PC-3 (cell line): ENCODE data around the gene FLOT1. TPM values are rescaled to one million over a fixed set of nuclear protein-coding genes. Genes with fewer than 3 reads are reported as not detected.
A peak's percentile ranks its signal among the peaks of the same experiment; 100 is the strongest.

Experiments
- ATAC-seq: fragments of 200-7000 bp; cut with Tn5 transposase; 2 replicates; pipeline ENCODE4 v1.9.1; 2020; ENCODE audit warnings: mild to moderate bottlenecking, moderate library complexity
- BruUV-seq: library from RNA; stranded (reverse); fragments of 400-500 nt; replicated peaks from 2 replicates; lab custom pipeline; 2021; lab: Mats Ljungman, UMichigan
- CTCF ChIA-PET: fragments of 300-600 bp; sonication (Branson Sonifier 250); formaldehyde crosslinking; loops from one replicate; lab custom pipeline; 2022; ENCODE audit warnings: antibody characterized with exemption; lab: Charles Lee
- POLR2A ChIA-PET: fragments of 300-600 bp; sonication (Branson Sonifier 250); formaldehyde crosslinking; loops from one replicate; lab custom pipeline; 2022; ENCODE audit warnings: antibody characterized with exemption; ENCODE audit not compliant: unreplicated experiment; lab: Charles Lee
- DNase-seq: peaks from one replicate; pipeline ENCODE4 v3.0.0-alpha.2; 2015
- H2AFZ ChIP-seq: fragments of 300-600 bp; sonication (generic); 2 replicates; pipeline ENCODE4 v1.6.0; 2016; ENCODE audit warnings: antibody characterized with exemption, low read length
- H3F3A ChIP-seq: fragments of 300-600 bp; sonication (generic); one replicate; pipeline ENCODE4 v1.6.0; 2017; ENCODE audit warnings: antibody characterized with exemption, low read length, control low read depth, mild to moderate bottlenecking; ENCODE audit not compliant: unreplicated experiment
- H3K27ac ChIP-seq: fragments of 300-600 bp; sonication (generic); 2 replicates; pipeline ENCODE4 v1.5.1; 2016; ENCODE audit warnings: mild to moderate bottlenecking, low read length
- H3K27me3 ChIP-seq: fragments of 300-600 bp; sonication (generic); 2 replicates; pipeline ENCODE4 v1.6.1; 2016; ENCODE audit warnings: low read length, mixed read lengths
- H3K36me3 ChIP-seq: fragments of 300-600 bp; sonication (generic); 2 replicates; pipeline ENCODE4 v1.6.1; 2016; ENCODE audit warnings: low read depth, mixed run types, low read length, mixed read lengths
- H3K4me1 ChIP-seq: fragments of 300-600 bp; sonication (generic); 2 replicates; pipeline ENCODE4 v1.5.1; 2016; ENCODE audit warnings: low read length; ENCODE audit not compliant: insufficient read depth
- H3K4me2 ChIP-seq: fragments of 300-600 bp; sonication (generic); 2 replicates; pipeline ENCODE4 v1.6.0; 2016; ENCODE audit warnings: low read length
- H3K4me3 ChIP-seq: fragments of 300-600 bp; sonication (generic); 2 replicates; pipeline ENCODE4 v1.5.1; 2016; ENCODE audit warnings: mild to moderate bottlenecking, low read length, mixed read lengths
- H3K79me2 ChIP-seq: fragments of 300-600 bp; sonication (generic); 2 replicates; pipeline ENCODE4 v1.6.1; 2017; ENCODE audit warnings: low read length, mixed read lengths
- H3K9ac ChIP-seq: fragments of 300-600 bp; sonication (generic); 2 replicates; pipeline ENCODE4 v1.6.0; 2016; ENCODE audit warnings: mild to moderate bottlenecking, low read length
- H3K9me2 ChIP-seq: fragments of 300-600 bp; sonication (generic); replicated peaks from 2 replicates; pipeline ENCODE4 v1.6.1; 2016; ENCODE audit warnings: mixed run types, low read length, mixed read lengths
- H3K9me3 ChIP-seq: fragments of 300-600 bp; sonication (generic); 2 replicates; pipeline ENCODE4 v1.6.1; 2016; ENCODE audit warnings: low read length, mixed read lengths
- H4K20me1 ChIP-seq: fragments of 300-600 bp; sonication (generic); 2 replicates; pipeline ENCODE4 v1.6.1; 2016; ENCODE audit warnings: low read length, mixed read lengths
- CTCF ChIP-seq: fragments of 300-600 bp; sonication (generic); conservative IDR thresholded peaks from 2 replicates; pipeline ENCODE4 v1.5.1; 2017; ENCODE audit warnings: antibody characterized with exemption, low read depth, mild to moderate bottlenecking, low read length
- EZH2 ChIP-seq: fragments of 300-600 bp; sonication (generic); IDR thresholded peaks from one replicate; pipeline ENCODE4 v1.6.1; 2017; ENCODE audit warnings: antibody characterized with exemption, mild to moderate bottlenecking, low read length; ENCODE audit not compliant: unreplicated experiment
- EZH2phosphoT487 ChIP-seq: fragments of 300-600 bp; sonication (generic); IDR thresholded peaks from 2 replicates; pipeline ENCODE4 v1.6.1; 2018; ENCODE audit warnings: mild to moderate bottlenecking, antibody characterized with exemption, low read length, borderline replicate concordance
- intact Hi-C: fragments of 100-400 bp; cut with micrococcal nuclease; formaldehyde crosslinking; loops from 2 replicates; pipeline ENCODE4 v1.9.0; 2023
- total RNA-seq: library from RNA; depleted of rRNA; stranded (reverse); fragments of >200 nt; gene quantifications from 2 replicates; pipeline ENCODE4 v1.2.3, GENCODE V29; 2014

Gene FLOT1
- total RNA-seq, 1 experiment from 2014 or later, result 305 TPM

DNA sequence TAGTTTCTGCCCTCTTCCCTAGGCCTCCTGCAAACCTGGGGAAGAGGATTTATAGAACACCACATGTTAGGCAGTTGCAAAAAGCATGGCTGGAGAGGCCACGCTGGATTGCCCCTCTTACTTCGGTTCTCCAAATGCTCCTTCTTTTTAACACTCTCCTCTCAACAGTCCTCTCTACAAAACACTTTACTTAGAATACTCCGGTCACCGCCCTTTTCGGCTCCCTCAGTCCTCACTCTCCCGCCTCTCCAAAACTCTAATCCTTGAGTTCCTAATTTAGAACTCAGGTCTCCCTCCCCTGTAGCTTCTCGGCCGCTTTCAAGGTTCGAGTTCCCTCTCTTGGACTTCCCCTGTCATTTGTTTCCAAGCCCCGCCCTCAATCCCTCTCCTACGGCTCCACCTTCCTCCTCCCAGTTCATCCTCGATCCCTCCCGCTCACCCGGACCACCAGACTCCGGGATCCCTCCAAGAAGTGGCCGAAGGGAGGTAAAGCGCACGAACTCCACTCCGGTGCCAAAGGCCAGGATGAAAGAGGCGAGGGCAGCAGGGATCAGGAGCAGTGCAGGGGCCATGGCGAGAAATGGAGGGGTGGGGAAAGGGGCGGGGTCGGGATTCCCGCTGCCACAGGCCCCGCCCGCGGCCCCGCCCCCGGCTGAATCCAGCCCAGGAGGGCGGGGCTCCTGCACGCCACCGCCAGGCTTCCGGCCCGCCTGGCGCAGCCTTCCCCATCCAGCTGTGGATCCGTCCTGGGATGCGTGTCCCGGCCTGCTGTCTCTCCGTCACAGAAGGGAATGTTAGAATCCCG lies 51.9 kb downstream of the FLOT1 start, which contains the start of gene NRM:
Gene NRM (minus strand): TSS at position 582 of the 805 bp plus-strand sequence. CDS start 10 bp downstream, at position 572.
- peaks cover 47% of the 10 kb centered on the region for H3K4me1 ChIP-seq
- POLR2A ChIA-PET, result interaction anchor here (0.6 to 1.0 kb wide), 3 partner anchors 26 to 53 kb away, joined by 5 to 16 read pairs (median 6); partner anchors contain the start of genes FLOT1 and MDC1
- BruUV-seq, result no TSS peak
- DNase-seq, result peak; percentile 88
- ATAC-seq, result peak; percentile 39
- no peaks in the 10 kb centered on the region for H3K9me3 ChIP-seq
- no peaks in the 10 kb centered on the region for H3K27me3 ChIP-seq
- no peaks in the 10 kb centered on the region for H3K9me2 ChIP-seq
- H3K9ac ChIP-seq, result peak within 1 kb of the TSS; percentile 74
- H4K20me1 ChIP-seq, result no peaks in the 10 kb centered on the region
- peak within 1 kb of the TSS; percentile 90 for H3K4me2 ChIP-seq
- H3K4me3 ChIP-seq, result peak within 1 kb of the TSS; percentile 81
- intact Hi-C loops, result no loop called here
- H2AFZ ChIP-seq, result peak within 1 kb of the TSS; percentile 91
- peaks cover 41% of the 10 kb centered on the region for H3K79me2 ChIP-seq
- CTCF ChIA-PET, result interaction anchor here (1.0 kb wide), 1 partner anchor 27 kb away, joined by 3 read pairs; the partner anchor contains the start of gene MDC1
- TF ChIP-seq CTCF (no peak), EZH2phosphoT487 (no peak), EZH2 (no peak)
- no peaks in the 10 kb centered on the region for H3K36me3 ChIP-seq
- no peaks in the 10 kb centered on the region for H3F3A ChIP-seq
- H3K27ac ChIP-seq, result peak within 1 kb of the TSS; percentile 47

- Histone ChIP-seq H3K4me1 (peaks cover 48% of the 10 kb centered on the region), H4K20me1 (no peaks in the 10 kb centered on the region), H3K27me3 (no peaks in the 10 kb centered on the region), H3K9ac (peak overlapping the region; percentile 74), H3K27ac (peak overlapping the region; percentile 47), H3K79me2 (peaks cover 47% of the 10 kb centered on the region), H3K9me2 (no peaks in the 10 kb centered on the region), H3K4me3 (peak overlapping the region; percentile 81), H3K4me2 (peak overlapping the region; percentile 90), H3K9me3 (no peaks in the 10 kb centered on the region), H3F3A (no peaks in the 10 kb centered on the region), H2AFZ (no peak overlapping the region), H3K36me3 (no peaks in the 10 kb centered on the region)
- ATAC-seq (no peak), DNase-seq (no peak)
- BruUV-seq, result no TSS peak
- CTCF ChIA-PET, result no interaction called here
- intact Hi-C loops, result loop anchor here (5.0 kb wide), 1 partner anchor 132 kb away; no protein-coding TSS in a partner anchor
- TF ChIP-seq EZH2phosphoT487 (no peak), CTCF (no peak), EZH2 (no peak)
- POLR2A ChIA-PET, result interaction anchor here (0.6 to 0.7 kb wide), 2 partner anchors 52 to 53 kb away, joined by 5 to 16 read pairs; partner anchors contain the start of gene FLOT1
Observed at GRCh38 chr6:30689985-30690384, 52.5 kb downstream of the FLOT1 start.
